ENCODE measurements around the gene ANKRD16. TPM values are rescaled to one million over a fixed set of nuclear protein-coding genes. Genes with fewer than 3 reads are reported as not detected.
A peak's percentile ranks its signal among the peaks of the same experiment; 100 is the strongest.

The ANKRD16 gene
- total RNA-seq, 1 experiment from 2014 or later = 6.9 TPM

DNA sequence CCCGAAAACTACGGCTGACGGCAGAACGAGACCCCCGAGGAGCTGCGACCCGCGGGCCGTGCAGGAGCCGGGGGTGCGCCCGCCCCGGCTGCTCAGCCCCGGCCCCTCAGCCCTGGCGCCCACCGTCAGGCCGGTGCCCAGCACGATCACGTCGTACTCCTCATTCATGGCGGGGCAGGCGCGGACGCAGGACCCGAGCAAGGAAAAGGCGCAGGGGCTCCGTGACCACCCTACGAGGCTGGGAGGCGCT is 76.7 kb downstream of the ANKRD16 start:
- Histone ChIP-seq H3K36me3 (ENCODE audit: control insufficient read depth, insufficient read depth, low read length) (peaks cover 3% of the 10 kb centered on the region), H3K4me1 (ENCODE audit: control insufficient read depth, insufficient read depth, low read length) (peaks cover 15% of the 10 kb centered on the region; the same call in 1 of the 2 replicates), H3K4me3 (ENCODE audit: low read depth in 2 of 2, low read length in 2 of 2) (peak overlapping the region; percentile 64 to 90), H3K9me3 (ENCODE audit: control insufficient read depth, insufficient read depth, low read depth, low read length) (no peaks in the 10 kb centered on the region), H3K27me3 (ENCODE audit: control insufficient read depth, insufficient read depth, low read length) (no peaks in the 10 kb centered on the region), H3K27ac (ENCODE audit: low read length) (peak overlapping the region; percentile 65; the same call in 1 of the 2 replicates)
- ATAC-seq (peak; percentile 70), DNase-seq (ENCODE audit: low read depth, low spot score) (no peak)
- intact Hi-C loops (cut with micrococcal nuclease; ENCODE audit: unreplicated experiment) (loop anchor here (5.0 kb wide), 1 partner anchor 59 kb away; no protein-coding TSS in a partner anchor), in situ Hi-C loops (cut with HindIII; ENCODE audit: low pct_unique_long_range_greater_than_20kb, low sequenced_read_pairs) (no loop called here)
- TF ChIP-seq SIN3A (IDR thresholded peaks at IDR 0.05; ENCODE audit: borderline replicate concordance, insufficient read depth, low read depth, low read length) (no peak), TCF7L2 (IDR thresholded peaks at IDR 0.05; ENCODE audit: low read depth, low read length) (no peak), POLR2AphosphoS5 (IDR thresholded peaks at IDR 0.05; ENCODE audit: low read depth, low read length) (no peak)
- TF ChIP-seq, protein P1, sequence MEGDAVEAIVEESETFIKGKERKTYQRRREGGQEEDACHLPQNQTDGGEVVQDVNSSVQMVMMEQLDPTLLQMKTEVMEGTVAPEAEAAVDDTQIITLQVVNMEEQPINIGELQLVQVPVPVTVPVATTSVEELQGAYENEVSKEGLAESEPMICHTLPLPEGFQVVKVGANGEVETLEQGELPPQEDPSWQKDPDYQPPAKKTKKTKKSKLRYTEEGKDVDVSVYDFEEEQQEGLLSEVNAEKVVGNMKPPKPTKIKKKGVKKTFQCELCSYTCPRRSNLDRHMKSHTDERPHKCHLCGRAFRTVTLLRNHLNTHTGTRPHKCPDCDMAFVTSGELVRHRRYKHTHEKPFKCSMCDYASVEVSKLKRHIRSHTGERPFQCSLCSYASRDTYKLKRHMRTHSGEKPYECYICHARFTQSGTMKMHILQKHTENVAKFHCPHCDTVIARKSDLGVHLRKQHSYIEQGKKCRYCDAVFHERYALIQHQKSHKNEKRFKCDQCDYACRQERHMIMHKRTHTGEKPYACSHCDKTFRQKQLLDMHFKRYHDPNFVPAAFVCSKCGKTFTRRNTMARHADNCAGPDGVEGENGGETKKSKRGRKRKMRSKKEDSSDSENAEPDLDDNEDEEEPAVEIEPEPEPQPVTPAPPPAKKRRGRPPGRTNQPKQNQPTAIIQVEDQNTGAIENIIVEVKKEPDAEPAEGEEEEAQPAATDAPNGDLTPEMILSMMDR (IDR thresholded peaks at IDR 0.05) = no peak
- TF ChIP-seq, protein P2, sequence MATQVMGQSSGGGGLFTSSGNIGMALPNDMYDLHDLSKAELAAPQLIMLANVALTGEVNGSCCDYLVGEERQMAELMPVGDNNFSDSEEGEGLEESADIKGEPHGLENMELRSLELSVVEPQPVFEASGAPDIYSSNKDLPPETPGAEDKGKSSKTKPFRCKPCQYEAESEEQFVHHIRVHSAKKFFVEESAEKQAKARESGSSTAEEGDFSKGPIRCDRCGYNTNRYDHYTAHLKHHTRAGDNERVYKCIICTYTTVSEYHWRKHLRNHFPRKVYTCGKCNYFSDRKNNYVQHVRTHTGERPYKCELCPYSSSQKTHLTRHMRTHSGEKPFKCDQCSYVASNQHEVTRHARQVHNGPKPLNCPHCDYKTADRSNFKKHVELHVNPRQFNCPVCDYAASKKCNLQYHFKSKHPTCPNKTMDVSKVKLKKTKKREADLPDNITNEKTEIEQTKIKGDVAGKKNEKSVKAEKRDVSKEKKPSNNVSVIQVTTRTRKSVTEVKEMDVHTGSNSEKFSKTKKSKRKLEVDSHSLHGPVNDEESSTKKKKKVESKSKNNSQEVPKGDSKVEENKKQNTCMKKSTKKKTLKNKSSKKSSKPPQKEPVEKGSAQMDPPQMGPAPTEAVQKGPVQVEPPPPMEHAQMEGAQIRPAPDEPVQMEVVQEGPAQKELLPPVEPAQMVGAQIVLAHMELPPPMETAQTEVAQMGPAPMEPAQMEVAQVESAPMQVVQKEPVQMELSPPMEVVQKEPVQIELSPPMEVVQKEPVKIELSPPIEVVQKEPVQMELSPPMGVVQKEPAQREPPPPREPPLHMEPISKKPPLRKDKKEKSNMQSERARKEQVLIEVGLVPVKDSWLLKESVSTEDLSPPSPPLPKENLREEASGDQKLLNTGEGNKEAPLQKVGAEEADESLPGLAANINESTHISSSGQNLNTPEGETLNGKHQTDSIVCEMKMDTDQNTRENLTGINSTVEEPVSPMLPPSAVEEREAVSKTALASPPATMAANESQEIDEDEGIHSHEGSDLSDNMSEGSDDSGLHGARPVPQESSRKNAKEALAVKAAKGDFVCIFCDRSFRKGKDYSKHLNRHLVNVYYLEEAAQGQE (IDR thresholded peaks at IDR 0.05; ENCODE audit: insufficient read depth in 1 of 2, low read depth in 2 of 2, low read length in 1 of 2) = no peak
- POLR2A ChIA-PET = interaction anchor here (0.7 kb wide), 1 partner anchor 11 kb away, joined by 6 read pairs; no protein-coding TSS in a partner anchor
- no TSS peak for BruUV-seq (replicated peaks)
- CTCF ChIA-PET = no interaction called here

DNA sequence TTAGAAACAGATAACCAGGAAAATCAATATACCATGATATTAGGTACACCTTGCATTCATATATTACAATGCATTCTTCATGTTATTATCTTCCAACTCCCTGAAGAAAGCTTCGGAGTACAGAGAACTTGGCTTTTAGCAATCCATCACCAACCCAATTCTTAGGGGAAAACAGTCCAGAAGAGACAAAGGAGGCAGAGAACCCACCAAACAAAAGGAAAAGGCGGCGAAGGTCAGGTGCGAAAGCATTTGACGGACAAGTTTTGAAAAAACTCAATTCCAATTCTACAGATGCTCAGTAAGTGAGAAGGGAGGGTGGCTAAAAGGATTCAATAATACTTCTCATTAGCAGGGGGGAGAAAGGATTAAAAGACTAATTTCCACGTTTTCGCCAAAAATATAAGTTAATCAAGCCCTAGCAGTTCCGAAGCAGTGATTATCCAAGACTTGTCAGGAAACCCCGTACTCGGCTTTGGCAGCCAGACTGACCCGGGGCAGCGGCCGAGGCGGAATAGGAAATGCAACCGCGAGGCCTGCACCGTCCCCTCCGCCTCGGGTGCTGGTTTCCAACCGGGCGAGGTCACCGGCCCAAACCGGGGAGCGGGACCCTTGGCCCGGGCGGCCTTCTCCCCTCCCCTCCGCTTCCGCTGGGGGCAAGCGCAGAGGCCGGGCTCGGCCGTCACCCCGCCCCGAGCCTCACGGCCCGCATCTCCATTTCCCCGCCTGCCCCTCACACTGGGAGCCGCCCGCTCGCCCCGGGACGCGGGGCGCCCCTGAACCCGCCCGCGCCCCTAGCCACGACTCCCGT is 77.2 kb downstream of the ANKRD16 start:
- no peaks in the 10 kb centered on the region for H3K9me3 ChIP-seq (ENCODE audit: control insufficient read depth, insufficient read depth, low read depth, low read length)
- TF ChIP-seq POLR2AphosphoS5 (IDR thresholded peaks at IDR 0.05; ENCODE audit: low read depth, low read length) (no peak), TCF7L2 (IDR thresholded peaks at IDR 0.05; ENCODE audit: low read depth, low read length) (no peak), SIN3A (IDR thresholded peaks at IDR 0.05; ENCODE audit: borderline replicate concordance, insufficient read depth, low read depth, low read length) (no peak)
- TF ChIP-seq, protein P2 (IDR thresholded peaks at IDR 0.05; ENCODE audit: insufficient read depth in 1 of 2, low read depth in 2 of 2, low read length in 1 of 2) = no peak
- TF ChIP-seq, protein P1 (IDR thresholded peaks at IDR 0.05) = no peak
- POLR2A ChIA-PET = no interaction called here
- ATAC-seq (peak; percentile 68), DNase-seq (ENCODE audit: low read depth, low spot score) (no peak)
- H3K4me1 ChIP-seq (ENCODE audit: control insufficient read depth, insufficient read depth, low read length) = peaks cover 15% of the 10 kb centered on the region; the same call in 1 of the 2 replicates
- H3K27me3 ChIP-seq (ENCODE audit: control insufficient read depth, insufficient read depth, low read length) = no peaks in the 10 kb centered on the region
- intact Hi-C loops (cut with micrococcal nuclease; ENCODE audit: unreplicated experiment) (loop anchor here (5.0 kb wide), 1 partner anchor 60 kb away; no protein-coding TSS in a partner anchor), in situ Hi-C loops (cut with HindIII; ENCODE audit: low pct_unique_long_range_greater_than_20kb, low sequenced_read_pairs) (no loop called here)
- peak overlapping the region; percentile 64 to 90 for H3K4me3 ChIP-seq (ENCODE audit: low read depth in 2 of 2, low read length in 2 of 2)
- peaks cover 3% of the 10 kb centered on the region for H3K36me3 ChIP-seq (ENCODE audit: control insufficient read depth, insufficient read depth, low read length)
- CTCF ChIA-PET = no interaction called here
- no TSS peak for BruUV-seq (replicated peaks)
- peak overlapping the region; percentile 65 for H3K27ac ChIP-seq (ENCODE audit: low read length)

Data from Panc1 (cell line).